Measurements from ENCODE around the gene COQ5.
"Not testable (repeated sequence)": the region's sequence is repeated elsewhere in the genome, so short reads cannot be mapped to it uniquely, and the experiment has no call there.

COQ5 gene, protein sequence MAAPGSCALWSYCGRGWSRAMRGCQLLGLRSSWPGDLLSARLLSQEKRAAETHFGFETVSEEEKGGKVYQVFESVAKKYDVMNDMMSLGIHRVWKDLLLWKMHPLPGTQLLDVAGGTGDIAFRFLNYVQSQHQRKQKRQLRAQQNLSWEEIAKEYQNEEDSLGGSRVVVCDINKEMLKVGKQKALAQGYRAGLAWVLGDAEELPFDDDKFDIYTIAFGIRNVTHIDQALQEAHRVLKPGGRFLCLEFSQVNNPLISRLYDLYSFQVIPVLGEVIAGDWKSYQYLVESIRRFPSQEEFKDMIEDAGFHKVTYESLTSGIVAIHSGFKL

DNA sequence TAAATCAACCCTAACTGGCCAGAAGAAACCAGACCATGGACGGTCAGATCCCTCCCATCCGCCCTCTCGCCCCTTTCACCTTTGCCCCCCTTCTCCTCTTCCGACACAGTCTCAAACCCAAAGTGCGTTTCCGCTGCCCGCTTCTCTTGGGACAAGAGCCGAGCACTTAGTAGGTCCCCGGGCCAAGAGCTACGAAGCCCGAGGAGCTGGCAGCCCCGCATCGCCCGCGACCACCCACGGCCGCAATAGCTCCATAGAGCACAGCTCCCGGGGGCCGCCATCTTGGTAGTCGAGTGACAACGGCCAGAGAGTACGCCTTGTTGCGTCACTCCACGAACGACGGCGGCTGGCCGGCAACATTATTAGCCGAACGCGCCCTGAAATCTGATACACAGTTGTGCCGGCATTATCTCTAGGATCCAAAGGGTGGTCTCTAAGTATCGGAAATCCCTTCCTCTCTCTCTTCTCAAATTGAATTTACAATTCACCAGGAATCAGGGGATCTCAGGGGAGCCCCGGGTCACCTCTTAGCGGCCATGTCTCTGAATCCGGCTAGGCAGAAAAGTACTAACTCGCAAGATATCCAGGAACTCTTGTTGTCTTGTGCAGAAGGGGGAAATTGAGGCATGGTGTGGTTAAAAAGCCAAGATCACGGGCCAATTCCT, at the start of gene COQ5:
TSS of gene COQ5 (minus strand) at position 298 of the 665 bp plus-strand sequence. CDS start at position 281, 17 bp downstream.
- DNase-seq (ENCODE audit: low spot score), result peak; percentile 80

DNA sequence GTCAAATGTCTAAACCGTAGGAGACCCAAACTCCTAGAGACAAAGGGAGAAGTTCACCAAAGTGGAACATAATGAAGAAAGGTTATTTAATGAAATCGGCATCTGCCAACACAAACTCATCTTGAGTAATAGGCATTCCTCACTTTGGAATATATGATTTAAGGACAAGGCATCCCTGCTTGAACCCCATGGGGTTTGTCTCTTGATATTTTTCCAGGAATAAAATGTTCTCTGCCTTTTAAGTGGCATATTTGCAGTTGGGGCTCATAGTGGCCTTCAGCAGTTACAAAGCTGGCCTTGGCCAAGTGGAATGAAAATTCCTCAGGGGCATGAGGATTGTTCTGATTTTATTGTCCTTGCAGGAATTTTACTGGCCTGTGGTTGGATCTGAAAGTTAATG, 45.1 kb upstream of the COQ5 start:
- no peak for DNase-seq (ENCODE audit: low spot score)

DNA sequence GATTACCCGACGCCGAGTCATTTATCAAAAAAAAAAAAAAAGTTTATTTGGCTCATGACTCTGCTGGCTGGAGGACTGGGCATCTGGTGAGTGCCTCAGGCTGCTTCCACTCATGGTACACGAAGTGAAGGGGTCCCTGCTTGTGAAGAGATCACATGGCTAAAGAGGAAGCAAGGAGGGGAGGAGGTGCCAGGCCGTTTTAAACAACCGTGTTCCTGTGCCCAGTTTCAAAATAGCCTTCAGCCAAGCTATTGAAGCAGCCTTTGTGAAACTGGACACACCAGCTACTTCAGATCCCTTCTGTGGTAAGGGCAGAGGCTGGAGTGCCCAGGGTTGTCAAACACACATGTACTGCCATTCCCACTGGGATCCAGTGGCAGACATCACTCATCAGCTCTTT, 44.6 kb upstream of the COQ5 start:
- no peak for DNase-seq (ENCODE audit: low spot score)

DNA sequence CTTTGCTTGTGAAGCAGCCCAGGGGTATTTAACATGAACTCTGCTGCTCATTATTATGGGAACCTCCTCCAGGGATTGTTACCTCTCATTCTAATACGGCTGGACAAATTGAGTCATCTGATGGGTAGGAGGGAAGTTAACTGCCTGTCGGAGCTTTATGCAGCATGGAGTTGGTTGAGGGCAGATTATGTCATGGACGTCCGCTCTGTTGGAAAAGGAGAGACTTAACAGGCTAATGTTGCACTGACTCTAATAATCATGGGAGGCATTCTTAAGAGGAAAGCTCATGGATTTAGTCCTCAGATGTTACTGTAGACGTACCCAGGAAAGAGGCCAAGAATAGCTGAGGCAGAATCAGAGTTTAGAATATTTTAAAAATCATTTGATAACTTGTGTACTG, 42.3 kb upstream of the COQ5 start:
- DNase-seq (ENCODE audit: low spot score), result no peak

DNA sequence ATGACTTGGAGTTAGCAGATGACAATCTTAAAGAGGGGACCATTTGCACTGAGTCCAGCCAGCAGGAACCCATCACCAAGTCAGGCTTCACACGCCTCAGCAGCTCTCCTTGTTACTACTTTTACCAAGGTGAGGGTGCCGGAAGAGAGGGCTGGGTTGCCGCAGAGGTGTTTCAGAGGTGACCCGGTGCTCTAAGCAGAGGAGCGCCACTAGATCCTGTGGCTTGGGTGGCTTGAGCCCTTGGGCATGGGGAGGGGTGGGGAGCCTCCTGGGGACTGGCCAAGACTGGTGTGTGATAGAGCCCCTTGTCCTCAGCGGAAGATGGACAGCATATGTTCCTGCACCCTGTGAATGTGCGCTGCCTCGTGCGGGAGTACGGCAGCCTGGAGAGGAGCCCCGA, 34.5 kb upstream of the COQ5 start:
- DNase-seq (ENCODE audit: low spot score), result no peak

GRCh38 chr12:120562906-120563305, 33.9 kb upstream of the COQ5 start:
- no peak for DNase-seq (ENCODE audit: low spot score)

DNA sequence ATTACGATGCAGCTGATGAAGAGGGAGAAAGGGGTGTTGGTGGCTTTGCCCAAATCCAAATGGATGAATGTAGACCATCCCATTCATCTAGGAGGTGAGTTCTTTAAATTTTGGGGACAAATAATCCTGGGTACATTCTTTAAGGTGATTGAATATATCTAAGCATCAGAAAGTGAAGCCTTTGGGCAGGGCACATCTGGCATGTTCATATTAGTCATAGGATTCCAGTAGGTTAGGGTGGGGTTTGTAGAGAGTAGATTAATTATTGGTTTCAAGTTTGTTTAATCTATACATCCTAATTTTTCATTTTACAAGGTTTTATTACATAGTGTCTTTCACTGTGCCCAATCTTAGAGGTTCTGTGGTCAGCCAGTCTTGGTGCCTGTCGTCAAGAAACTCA, 28.6 kb upstream of the COQ5 start:
- no peak for DNase-seq (ENCODE audit: low spot score)

- no peak for DNase-seq (ENCODE audit: low spot score)
These were observed 25.7 kb upstream of the COQ5 start for GRCh38 chr12:120554678-120555077.

DNA sequence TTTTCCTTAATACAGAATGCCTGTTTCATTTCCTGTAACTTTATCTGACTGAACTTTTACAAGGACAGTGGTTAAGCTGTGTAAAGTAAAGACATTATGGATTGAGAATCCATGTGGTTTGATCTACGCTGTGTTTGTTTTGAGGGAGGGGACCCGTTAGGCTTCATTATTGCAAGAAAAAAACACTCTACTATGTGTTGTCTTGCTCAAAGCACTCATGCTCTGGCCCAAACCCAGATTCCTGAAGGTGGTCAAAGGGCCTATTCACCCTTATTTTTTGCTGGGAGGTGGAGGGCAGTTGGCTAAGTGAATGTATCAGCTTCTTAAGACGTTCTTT, 17.1 kb upstream of the COQ5 start:
- no peak for DNase-seq (ENCODE audit: low spot score)

- DNase-seq (ENCODE audit: low spot score), result no peak
These were observed 15.7 kb upstream of the COQ5 start for GRCh38 chr12:120544691-120545090.

DNA sequence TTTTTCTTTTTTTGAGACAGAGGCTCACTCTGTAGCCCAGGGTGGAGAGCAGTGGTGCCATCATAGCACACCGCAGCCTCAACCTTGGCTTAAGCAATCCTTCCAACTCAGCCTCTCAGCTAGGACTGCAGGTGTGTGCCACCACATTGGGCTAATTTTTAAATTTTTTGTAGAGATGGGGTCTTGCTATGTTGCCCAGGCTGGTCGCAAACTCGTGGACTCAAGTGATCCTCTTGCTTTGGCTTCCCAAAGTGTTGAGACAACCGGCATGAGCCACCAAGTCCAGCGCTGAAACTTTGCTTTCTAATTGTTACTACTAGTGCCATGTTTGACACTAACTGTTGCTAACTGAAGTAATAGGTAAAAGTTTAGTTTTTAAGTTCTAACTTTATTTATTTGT, 13.2 kb upstream of the COQ5 start:
- no peak for DNase-seq (ENCODE audit: low spot score)

DNA sequence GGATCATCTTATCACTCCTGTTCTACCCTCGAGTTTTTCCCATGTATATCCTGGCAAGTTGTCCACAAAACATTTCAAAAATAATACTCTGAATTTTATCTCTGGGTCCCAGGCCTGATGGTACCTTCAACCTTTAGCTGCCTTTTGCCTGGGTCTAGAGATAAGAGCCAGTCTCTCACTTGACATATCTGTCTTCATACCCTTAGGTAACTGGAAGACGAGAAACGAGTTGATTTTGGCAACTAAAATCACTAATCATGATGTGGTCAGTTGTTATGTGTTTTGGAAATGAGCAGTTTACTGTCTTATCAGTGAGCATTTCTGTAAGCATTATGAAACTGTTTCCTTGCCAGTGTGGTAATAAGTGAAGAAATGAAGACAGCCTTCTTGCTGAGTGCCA, 11.5 kb upstream of the COQ5 start:
- DNase-seq (ENCODE audit: low spot score), result no peak

GRCh38 chr12:120539303-120539702, 10.3 kb upstream of the COQ5 start:
- DNase-seq (ENCODE audit: low spot score), result no peak

DNA sequence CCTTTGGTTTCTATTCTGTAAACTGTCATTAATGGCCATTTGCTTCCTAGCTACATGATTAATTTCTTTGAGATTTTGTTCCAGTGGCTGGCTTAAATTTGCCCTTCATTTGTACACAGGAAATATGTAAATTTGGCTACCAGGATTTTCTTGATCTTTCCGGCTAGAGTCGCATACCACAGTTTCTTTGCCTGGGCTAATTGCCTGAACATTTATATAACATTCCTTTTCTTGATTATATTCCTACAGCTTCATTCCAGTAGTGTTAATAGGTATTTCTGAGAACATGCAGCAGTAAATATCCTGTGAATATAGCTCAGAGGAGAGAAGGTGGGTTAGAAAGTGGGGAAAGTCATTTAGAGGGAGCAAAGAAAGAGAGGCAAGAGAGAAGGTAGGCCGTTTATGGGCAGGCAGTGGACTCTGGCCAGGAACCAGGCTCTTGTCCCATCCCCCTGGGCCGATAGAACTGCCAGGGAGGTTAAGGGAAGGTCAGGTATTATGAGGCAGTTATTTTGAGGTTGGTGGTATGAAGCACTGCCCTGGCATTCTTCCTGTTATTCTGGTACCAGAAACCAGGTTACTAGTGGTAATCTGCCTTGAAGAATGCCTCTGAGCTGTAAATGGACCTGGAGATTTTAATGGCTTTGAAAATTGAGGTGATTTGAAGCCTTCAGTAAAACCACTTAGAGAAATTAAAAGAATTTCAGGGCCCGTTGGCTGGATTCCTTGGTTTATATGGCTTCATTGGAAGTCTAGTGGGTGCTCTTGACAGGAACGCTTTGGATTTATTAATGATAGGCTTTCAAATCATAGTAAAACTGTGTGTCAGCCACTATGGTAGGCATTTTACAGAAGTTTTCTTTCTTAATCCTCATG, 9.6 kb upstream of the COQ5 start:
- peak; percentile 12 for DNase-seq (ENCODE audit: low spot score)

- DNase-seq (ENCODE audit: low spot score), result no peak
These were observed 8.9 kb upstream of the COQ5 start for GRCh38 chr12:120537856-120538220.

DNA sequence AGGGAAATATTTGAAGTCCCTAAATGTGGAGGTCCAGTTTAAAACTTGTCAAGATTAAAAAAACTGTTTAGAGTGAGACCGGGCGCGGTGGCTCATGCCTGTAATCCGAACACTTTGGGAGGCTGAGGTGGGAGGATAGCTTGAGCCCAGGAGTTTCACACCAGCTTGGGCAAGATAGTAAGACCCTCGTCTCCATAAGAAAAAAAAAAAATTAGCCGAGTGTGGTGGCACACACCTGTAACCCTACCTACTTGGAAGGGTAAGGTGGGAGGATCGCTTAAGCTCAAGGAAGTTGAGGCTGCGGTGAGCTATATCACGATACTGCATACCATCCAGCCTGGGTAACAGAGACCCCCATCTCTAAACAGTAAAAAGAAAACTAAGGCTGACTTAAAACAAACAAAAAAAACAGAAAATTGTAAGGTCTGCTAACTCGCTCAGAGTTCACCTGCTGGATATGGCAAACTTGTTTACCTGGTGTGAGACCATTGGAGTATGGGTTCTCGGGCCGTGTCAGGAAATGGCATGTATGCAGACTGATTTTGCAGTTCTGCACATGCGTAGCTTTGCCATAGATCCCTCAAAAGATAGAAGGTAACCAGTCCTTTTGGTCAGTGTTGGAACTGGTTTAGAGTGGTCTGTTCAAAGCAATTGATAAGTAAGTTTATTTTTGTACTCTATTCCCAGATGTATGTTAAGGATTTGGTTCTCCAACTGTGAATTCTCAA, 7.3 kb upstream of the COQ5 start:
- peak; percentile 40 for DNase-seq (ENCODE audit: low spot score)

- peak; percentile 30 for DNase-seq (ENCODE audit: low spot score)
These were observed 6.0 kb upstream of the COQ5 start for GRCh38 chr12:120534703-120535655.

DNA sequence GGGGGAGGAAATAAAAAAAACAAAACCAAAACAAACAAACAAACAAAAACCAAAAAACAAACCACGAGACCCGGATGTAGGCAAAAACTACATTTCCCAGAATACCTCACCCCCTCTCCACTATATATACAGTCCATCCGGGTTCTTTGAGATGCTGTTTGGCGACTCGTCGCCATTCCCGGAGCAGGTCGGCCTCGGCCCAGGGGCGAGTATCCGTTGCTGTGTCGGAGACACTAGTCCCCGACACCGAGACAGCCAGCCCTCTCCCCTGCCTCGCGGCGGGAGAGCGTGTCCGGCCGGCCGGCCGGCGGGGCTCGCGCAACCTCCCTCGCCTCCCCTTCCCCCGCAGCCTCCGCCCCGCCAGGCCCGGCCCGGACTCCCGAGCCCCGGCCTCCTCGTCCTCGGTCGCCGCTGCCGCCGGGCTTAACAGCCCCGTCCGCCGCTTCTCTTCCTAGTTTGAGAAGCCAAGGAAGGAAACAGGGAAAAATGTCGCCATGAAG, 5.3 kb upstream of the COQ5 start, which contains the start of gene RNF10:
TSS of gene RNF10 (plus strand) at position 154 of the 500 bp plus-strand sequence. CDS start 456 bp downstream, outside the sequence.
- DNase-seq (ENCODE audit: low spot score), result peak; percentile 83

- DNase-seq (ENCODE audit: low spot score), result no peak
These were observed 3.8 kb upstream of the COQ5 start for GRCh38 chr12:120532701-120533238.

DNA sequence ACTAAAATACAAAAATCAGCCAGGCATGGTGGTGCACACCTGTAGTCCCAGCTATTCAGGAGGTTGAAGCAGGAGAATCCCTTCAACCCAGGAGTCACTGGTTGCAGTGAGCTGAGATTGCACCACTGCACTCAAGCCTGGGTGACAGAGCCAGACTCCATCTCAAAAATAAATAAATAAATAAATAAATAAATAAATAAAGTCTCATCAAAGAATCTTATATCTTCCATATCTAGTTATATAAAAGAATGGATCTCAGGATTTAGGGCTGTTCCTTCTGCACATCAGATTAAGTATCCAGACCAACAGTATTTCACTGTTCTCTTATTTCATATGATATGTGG, 1.4 kb upstream of the COQ5 start:
- DNase-seq (ENCODE audit: low spot score), result not testable (repeated sequence)
